Measurements from ENCODE around the gene EIF4G1. TPM values are rescaled to one million over a fixed set of nuclear protein-coding genes. Genes with fewer than 3 reads are reported as not detected.
A peak's percentile ranks its signal among the peaks of the same experiment; 100 is the strongest.

Gene EIF4G1, protein sequence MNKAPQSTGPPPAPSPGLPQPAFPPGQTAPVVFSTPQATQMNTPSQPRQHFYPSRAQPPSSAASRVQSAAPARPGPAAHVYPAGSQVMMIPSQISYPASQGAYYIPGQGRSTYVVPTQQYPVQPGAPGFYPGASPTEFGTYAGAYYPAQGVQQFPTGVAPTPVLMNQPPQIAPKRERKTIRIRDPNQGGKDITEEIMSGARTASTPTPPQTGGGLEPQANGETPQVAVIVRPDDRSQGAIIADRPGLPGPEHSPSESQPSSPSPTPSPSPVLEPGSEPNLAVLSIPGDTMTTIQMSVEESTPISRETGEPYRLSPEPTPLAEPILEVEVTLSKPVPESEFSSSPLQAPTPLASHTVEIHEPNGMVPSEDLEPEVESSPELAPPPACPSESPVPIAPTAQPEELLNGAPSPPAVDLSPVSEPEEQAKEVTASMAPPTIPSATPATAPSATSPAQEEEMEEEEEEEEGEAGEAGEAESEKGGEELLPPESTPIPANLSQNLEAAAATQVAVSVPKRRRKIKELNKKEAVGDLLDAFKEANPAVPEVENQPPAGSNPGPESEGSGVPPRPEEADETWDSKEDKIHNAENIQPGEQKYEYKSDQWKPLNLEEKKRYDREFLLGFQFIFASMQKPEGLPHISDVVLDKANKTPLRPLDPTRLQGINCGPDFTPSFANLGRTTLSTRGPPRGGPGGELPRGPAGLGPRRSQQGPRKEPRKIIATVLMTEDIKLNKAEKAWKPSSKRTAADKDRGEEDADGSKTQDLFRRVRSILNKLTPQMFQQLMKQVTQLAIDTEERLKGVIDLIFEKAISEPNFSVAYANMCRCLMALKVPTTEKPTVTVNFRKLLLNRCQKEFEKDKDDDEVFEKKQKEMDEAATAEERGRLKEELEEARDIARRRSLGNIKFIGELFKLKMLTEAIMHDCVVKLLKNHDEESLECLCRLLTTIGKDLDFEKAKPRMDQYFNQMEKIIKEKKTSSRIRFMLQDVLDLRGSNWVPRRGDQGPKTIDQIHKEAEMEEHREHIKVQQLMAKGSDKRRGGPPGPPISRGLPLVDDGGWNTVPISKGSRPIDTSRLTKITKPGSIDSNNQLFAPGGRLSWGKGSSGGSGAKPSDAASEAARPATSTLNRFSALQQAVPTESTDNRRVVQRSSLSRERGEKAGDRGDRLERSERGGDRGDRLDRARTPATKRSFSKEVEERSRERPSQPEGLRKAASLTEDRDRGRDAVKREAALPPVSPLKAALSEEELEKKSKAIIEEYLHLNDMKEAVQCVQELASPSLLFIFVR (N-terminal part only)
- total RNA-seq, result 160 TPM

DNA sequence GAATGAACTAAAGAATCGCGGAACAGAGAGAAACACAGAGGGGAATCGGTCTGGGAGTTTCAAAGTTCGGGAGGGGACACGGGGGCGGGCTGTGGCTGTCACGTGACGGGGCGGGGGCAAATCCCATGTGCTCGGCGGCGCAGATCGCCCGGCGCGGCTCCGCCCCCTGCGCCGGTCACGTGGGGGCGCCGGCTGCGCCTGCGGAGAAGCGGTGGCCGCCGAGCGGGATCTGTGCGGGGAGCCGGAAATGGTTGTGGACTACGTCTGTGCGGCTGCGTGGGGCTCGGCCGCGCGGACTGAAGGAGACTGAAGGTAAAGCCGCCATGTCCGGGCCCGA is at the start of gene EIF4G1:
TSS of gene EIF4G1 (plus strand) at position 244 of the 337 bp plus-strand sequence. CDS start 1,191 bp downstream, outside the sequence.

DNA sequence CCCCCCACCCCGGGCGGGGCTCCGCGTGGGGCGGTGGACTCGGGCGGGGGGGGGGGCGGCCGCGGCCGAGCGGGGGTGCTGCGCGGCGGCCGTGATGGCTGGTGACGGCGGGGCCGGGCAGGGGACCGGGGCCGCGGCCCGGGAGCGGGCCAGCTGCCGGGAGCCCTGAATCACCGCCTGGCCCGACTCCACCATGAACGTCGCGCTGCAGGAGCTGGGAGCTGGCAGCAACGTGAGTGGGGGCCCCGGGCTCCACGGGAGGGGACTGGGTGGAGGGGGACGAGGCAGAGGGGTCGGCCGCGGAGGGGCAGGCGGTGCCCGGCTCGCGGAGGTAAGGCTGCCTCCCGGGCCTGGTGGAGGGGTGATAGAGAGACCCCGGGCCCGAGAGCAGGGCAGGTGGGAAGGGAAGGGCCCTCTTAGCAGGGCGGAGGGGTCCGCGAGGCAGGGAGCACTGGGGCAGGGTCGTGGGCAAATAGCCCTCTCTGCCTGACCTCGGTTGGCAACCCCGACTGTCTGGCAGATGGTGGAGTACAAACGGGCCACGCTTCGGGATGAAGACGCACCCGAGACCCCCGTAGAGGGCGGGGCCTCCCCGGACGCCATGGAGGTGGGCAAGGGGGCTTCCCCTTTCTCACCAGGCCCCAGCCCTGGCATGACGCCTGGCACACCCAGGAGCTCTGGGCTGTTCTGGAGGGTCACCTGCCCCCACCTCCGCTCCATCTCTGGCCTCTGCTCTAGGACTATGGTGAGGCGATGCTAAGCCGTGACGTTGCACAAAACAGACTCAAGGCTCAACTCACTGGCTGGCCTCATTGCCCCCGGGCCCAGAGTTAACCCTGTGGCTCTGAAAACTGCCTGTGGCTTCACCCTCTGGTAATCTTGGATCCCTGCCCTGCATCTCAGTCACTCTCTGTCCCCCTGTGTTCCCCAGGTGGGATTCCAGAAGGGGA is 38.2 kb upstream of the EIF4G1 start, which contains the start of gene ECE2:
TSS of gene ECE2 (plus strand) at position 62 of the 950 bp plus-strand sequence. CDS start at position 194, 132 bp downstream.

DNA sequence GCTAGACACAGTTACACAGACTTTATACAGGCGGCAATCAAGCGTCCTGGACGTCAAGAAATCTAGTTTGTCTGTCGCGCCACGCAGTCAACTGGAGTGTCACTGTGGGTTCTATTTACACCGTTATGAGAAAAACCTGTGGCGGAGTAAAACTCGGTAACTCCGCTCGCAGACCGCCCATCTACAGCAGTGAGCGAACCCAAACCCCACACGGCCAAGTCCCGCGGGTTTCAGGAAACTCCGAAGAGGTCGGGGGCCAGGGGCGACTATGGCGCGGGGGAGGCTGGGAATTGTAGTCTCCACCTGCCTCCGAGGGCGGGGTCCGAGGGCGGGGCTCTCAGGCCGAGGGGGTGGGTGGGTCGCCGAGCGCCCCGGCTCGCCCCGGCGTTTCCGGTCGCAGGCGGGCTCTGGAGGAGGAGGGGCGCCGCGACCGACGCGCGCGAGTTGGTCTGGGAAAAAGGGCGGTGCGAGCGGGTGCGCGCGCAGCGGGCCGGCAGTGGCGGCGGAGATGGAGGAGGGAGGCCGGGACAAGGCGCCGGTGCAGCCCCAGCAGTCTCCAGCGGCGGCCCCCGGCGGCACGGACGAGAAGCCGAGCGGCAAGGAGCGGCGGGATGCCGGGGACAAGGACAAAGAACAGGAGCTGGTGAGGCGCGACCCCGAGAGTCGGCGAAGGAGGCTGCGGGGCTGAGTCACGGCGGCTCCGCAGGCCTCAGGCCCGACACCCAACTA is 15.5 kb upstream of the EIF4G1 start, which contains the start of gene PSMD2:
TSS of gene PSMD2 (plus strand) at position 483 of the 729 bp plus-strand sequence. CDS start at position 509, 26 bp downstream.

DNA sequence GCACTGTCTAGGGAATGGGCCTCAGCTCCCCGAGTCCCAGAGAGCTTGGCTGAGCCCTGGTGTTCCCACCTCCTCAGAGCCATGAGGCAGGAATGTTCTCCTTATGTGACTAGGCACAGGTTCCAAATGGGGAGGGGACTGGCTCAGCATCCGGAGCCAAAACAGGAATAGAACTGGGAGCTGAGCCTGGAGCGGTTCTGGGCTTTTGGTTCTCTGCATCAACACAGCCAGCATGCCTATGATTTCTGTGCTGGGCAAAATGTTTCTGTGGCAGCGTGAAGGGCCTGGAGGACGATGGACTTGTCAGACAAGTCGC is 23.0 kb downstream of the EIF4G1 start, which contains the start of gene FAM131A:
TSS of gene FAM131A (plus strand) at position 202 of the 316 bp plus-strand sequence. CDS start at position 233, 31 bp downstream.

DNA sequence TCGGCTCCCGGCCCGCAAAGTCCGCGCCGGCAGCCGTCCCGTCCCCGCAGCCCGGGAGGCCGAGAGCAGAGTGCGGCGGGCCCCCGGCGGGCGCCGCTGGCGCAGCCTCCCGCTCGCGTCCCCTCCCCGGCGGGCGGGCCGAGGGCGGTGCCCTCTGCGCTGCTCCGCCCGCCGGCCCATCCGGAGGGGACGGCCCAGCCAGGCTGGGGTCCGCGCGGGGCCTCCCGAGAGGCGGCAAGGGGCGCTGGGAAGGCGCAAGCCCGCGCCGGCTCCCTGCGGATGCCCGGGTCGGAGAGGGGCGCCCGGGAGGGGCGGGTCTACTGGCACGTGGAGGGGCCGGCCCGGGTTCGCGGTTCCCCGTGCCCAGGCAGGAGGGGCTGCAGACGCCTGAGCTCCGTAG is 47.1 kb downstream of the EIF4G1 start, which contains the start of the genes CLCN2 and POLR2H:
TSS of gene CLCN2 (minus strand) at position 74 of the 400 bp plus-strand sequence. CDS start 126 bp downstream, outside the sequence.
TSS of gene POLR2H (plus strand) at position 179 of the 400 bp plus-strand sequence. CDS start 1,783 bp downstream, outside the sequence.

DNA sequence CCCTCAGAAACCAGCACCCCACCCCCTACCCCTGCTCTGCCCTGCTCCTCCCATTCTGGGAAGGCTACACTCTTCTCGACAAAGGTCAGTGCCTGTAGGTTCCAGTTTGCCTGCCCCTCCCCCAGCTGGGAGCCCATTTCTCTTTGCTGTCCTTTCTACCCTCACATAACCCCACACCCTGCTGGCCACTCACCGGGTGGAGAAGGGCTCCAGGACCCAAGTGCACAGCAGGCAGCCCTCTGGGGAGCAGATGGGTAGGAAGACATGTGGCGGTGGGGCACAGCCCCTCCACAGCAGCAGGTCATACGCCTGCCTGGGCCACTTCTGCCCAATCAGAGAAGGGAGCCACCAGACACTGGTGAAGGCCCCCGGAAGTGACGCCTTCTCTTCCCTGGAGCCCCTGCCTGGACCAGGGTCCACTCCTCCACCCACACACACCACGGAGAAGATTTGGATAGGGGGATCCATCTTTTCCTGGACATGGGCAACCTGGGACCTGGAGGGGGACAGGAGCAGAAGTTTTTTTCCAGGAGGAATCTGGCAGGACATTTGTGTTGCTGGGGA is 63.6 kb downstream of the EIF4G1 start, which contains the start of gene THPO:
TSS of gene THPO (minus strand) at position 326 of the 564 bp plus-strand sequence. CDS start 1,948 bp downstream, outside the sequence.

DNA sequence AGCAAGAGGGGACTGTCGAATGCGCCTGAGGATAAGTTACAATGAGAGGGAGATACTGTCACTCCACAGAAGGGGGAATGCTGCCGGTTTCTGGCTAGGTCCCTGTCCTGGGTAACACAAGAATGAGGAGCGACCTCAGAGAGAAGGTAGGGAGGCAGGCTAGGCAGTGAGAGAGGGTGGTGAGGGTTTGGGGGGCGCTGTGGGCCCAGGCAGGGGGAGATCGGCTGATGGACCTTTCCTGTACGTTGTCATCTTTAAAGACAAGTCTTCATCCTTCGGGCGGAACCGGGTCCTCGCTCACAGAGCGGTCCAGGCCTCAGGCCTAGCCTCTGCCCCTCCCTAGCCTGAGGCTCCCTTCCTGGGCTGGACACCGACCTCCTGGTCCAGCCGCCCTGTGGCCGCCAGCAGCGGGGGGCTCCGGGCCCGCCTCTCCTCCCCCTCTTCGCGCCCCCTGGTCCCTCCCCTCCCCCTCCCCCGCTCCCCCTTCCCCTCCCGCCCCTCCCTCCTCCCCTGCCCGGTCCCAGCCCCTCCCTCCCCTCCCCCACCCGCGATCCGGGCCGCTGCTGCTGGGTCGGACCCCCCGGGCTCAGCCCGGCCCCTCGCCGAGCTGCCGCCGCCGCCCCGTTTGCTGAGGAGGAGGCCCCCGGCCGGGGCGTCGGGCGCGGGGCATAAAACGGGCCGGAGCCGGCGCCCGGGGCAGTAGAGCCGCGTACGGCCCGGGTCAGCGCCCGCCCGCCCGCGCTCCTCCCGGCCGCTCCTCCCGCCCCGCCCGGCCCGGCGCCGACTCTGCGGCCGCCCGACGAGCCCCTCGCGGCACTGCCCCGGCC is 65.2 kb downstream of the EIF4G1 start, which contains the start of gene CHRD:
TSS of gene CHRD (plus strand) at position 697 of the 827 bp plus-strand sequence. CDS start 265 bp downstream, outside the sequence.

Small RNA genes lying within 50 kb of the gene (small RNA-seq; reads per million reads assigned to genes)
- gene SNORD66 (ENCODE audit: low replicate concordance), result 526 reads per million, percentile 99 among the genes with 10 or more reads in this experiment

Other genes starting within 250 kb of the EIF4G1 start
- gene HTR3E, start 217.5 kb upstream of the EIF4G1 start, total RNA-seq, result not detected
- 32.2 TPM for gene EIF2B5, start 179.2 kb upstream of the EIF4G1 start, total RNA-seq
- 59.7 TPM for gene DVL3, start 159.2 kb upstream of the EIF4G1 start, total RNA-seq
- gene AP2M1, start 139.8 kb upstream of the EIF4G1 start, total RNA-seq, result 235 TPM
- gene ABCF3, start 128.4 kb upstream of the EIF4G1 start, total RNA-seq, result 65.3 TPM
- 0.99 TPM for gene VWA5B2, start 85.0 kb upstream of the EIF4G1 start, total RNA-seq
- 28.7 TPM for gene ALG3, start 65.6 kb upstream of the EIF4G1 start, total RNA-seq
- gene EEF1AKMT4, start 64.9 kb upstream of the EIF4G1 start, total RNA-seq, result 1.8 TPM
- gene CAMK2N2, start 53.1 kb upstream of the EIF4G1 start, total RNA-seq, result 0.70 TPM
- gene ECE2, start 38.6 kb upstream of the EIF4G1 start, total RNA-seq, result not detected
- gene PSMD2, start 15.4 kb upstream of the EIF4G1 start, total RNA-seq, result 173 TPM
- gene FAM131A, start 23.0 kb downstream of the EIF4G1 start, total RNA-seq, result 23.5 TPM
- 13.4 TPM for gene CLCN2, start 47.0 kb downstream of the EIF4G1 start, total RNA-seq
- 68.9 TPM for gene POLR2H, start 47.1 kb downstream of the EIF4G1 start, total RNA-seq
- 0.88 TPM for gene THPO, start 63.6 kb downstream of the EIF4G1 start, total RNA-seq
- gene CHRD, start 65.4 kb downstream of the EIF4G1 start, total RNA-seq, result 32.6 TPM
- 45.3 TPM for gene EPHB3, start 247.2 kb downstream of the EIF4G1 start, total RNA-seq

Measured in metanephros (tissue), 2 donors.